ENCODE data around the gene CRYGD.

CRYGD gene

GRCh38 chr2:208156439-208156838 is 32.1 kb upstream of the CRYGD start:
- WGBS: 55% methylated on average over 2 of the region's 2 CpGs
- no peak overlapping the region for H3K4me2 ChIP-seq (ENCODE audit: low read length, poor library complexity, severe bottlenecking)
- H2AK5ac ChIP-seq (ENCODE audit: low read length, severe bottlenecking): no peak overlapping the region
- DNase-seq: no peak
- H2BK15ac ChIP-seq (ENCODE audit: low read depth, poor library complexity, severe bottlenecking): no peak overlapping the region
- H3K4ac ChIP-seq (ENCODE audit: low read depth in 1 of 2, low read length in 2 of 2): no peak overlapping the region
- no peak overlapping the region for H3K27ac ChIP-seq (ENCODE audit: low read length, poor library complexity, severe bottlenecking)
- no peaks in the 10 kb centered on the region for H3K36me3 ChIP-seq (ENCODE audit: control insufficient read depth in 1 of 2, insufficient read depth in 2 of 2, low read depth in 1 of 2, low read length in 2 of 2)
- H4K8ac ChIP-seq (ENCODE audit: low read length): no peak overlapping the region
- no peak overlapping the region for H2BK12ac ChIP-seq (ENCODE audit: low read length in 2 of 2)
- no peak overlapping the region for H3K4me3 ChIP-seq (ENCODE audit: insufficient read depth in 1 of 2, low read depth in 1 of 2, low read length in 2 of 2)
- H3K27me3 ChIP-seq (ENCODE audit: control insufficient read depth in 1 of 2, insufficient read depth in 1 of 2, low read length in 2 of 2): peaks cover 0 to 10% of the 10 kb centered on the region in 2 experiments
- H3K79me1 ChIP-seq (replicated peaks; ENCODE audit: low read length, poor library complexity, severe bottlenecking): no peaks in the 10 kb centered on the region
- H3K18ac ChIP-seq (ENCODE audit: low read depth in 1 of 2, low read length in 2 of 2): no peak overlapping the region
- H2BK120ac ChIP-seq (ENCODE audit: low read depth, low read length): no peak overlapping the region
- no peak overlapping the region for H3K9ac ChIP-seq (ENCODE audit: low read length)
- H2AFZ ChIP-seq (ENCODE audit: low read depth, low read length): no peak overlapping the region
- no peak overlapping the region for H3K23ac ChIP-seq (ENCODE audit: low read length in 2 of 2)
- H3K14ac ChIP-seq (ENCODE audit: low read length in 2 of 2): no peak overlapping the region
- no peaks in the 10 kb centered on the region for H3K9me3 ChIP-seq (ENCODE audit: control insufficient read depth, low read length)
- no peak overlapping the region for H4K91ac ChIP-seq (ENCODE audit: low read length)
- H3K4me1 ChIP-seq (ENCODE audit: control insufficient read depth, insufficient read depth, low read depth, low read length): no peaks in the 10 kb centered on the region
- H2BK5ac ChIP-seq (ENCODE audit: low read depth, low read length, poor library complexity, severe bottlenecking): no peak overlapping the region

- DNase-seq: no peak
- H2BK15ac ChIP-seq (ENCODE audit: low read depth, poor library complexity, severe bottlenecking): no peak overlapping the region
Measured at GRCh38 chr2:208153156-208153555, 28.8 kb upstream of the CRYGD start.

GRCh38 chr2:208150956-208151355 is 26.6 kb upstream of the CRYGD start:
- H3K9ac ChIP-seq (ENCODE audit: low read length): no peak overlapping the region
- H4K8ac ChIP-seq (ENCODE audit: low read length): no peak overlapping the region
- no peak overlapping the region for H3K4ac ChIP-seq (ENCODE audit: low read depth in 1 of 2, low read length in 2 of 2)
- H3K18ac ChIP-seq (ENCODE audit: low read depth in 1 of 2, low read length in 2 of 2): no peak overlapping the region
- H3K14ac ChIP-seq (ENCODE audit: low read length in 2 of 2): no peak overlapping the region
- no peak overlapping the region for H3K4me2 ChIP-seq (ENCODE audit: low read length, poor library complexity, severe bottlenecking)
- H2BK120ac ChIP-seq (ENCODE audit: low read depth, low read length): no peak overlapping the region
- no peaks in the 10 kb centered on the region for H3K79me1 ChIP-seq (replicated peaks; ENCODE audit: low read length, poor library complexity, severe bottlenecking)
- H3K27ac ChIP-seq (ENCODE audit: low read length, poor library complexity, severe bottlenecking): no peak overlapping the region
- H2BK15ac ChIP-seq (ENCODE audit: low read depth, poor library complexity, severe bottlenecking): no peak overlapping the region
- 88% methylated on average over 1 of the region's 1 CpG for WGBS
- H3K23ac ChIP-seq (ENCODE audit: low read length in 2 of 2): no peak overlapping the region
- H3K36me3 ChIP-seq (ENCODE audit: control insufficient read depth in 1 of 2, insufficient read depth in 2 of 2, low read depth in 1 of 2, low read length in 2 of 2): no peaks in the 10 kb centered on the region
- H4K91ac ChIP-seq (ENCODE audit: low read length): no peak overlapping the region
- H3K4me3 ChIP-seq (ENCODE audit: insufficient read depth in 1 of 2, low read depth in 1 of 2, low read length in 2 of 2): no peak overlapping the region
- H2BK5ac ChIP-seq (ENCODE audit: low read depth, low read length, poor library complexity, severe bottlenecking): no peak overlapping the region
- H3K9me3 ChIP-seq (ENCODE audit: control insufficient read depth, low read length): no peaks in the 10 kb centered on the region
- no peak for DNase-seq
- no peak overlapping the region for H2BK12ac ChIP-seq (ENCODE audit: low read length in 2 of 2)
- H3K4me1 ChIP-seq (ENCODE audit: control insufficient read depth, insufficient read depth, low read depth, low read length): no peaks in the 10 kb centered on the region
- H2AFZ ChIP-seq (ENCODE audit: low read depth, low read length): no peak overlapping the region
- no peak overlapping the region for H2AK5ac ChIP-seq (ENCODE audit: low read length, severe bottlenecking)
- peaks cover 3 to 4% of the 10 kb centered on the region in 2 experiments for H3K27me3 ChIP-seq (ENCODE audit: control insufficient read depth in 1 of 2, insufficient read depth in 1 of 2, low read length in 2 of 2)

More at GRCh38 chr2:208153156-208153555, 28.8 kb upstream of the CRYGD start:
- Histone ChIP-seq H3K23ac (ENCODE audit: low read length in 2 of 2) (no peak overlapping the region), H2BK120ac (ENCODE audit: low read depth, low read length) (no peak overlapping the region), H4K91ac (ENCODE audit: low read length) (no peak overlapping the region), H3K79me1 (replicated peaks; ENCODE audit: low read length, poor library complexity, severe bottlenecking) (no peaks in the 10 kb centered on the region), H2AFZ (ENCODE audit: low read depth, low read length) (no peak overlapping the region), H4K8ac (ENCODE audit: low read length) (no peak overlapping the region), H3K4me2 (ENCODE audit: low read length, poor library complexity, severe bottlenecking) (no peak overlapping the region), H3K9me3 (ENCODE audit: control insufficient read depth, low read length) (no peaks in the 10 kb centered on the region), H2BK5ac (ENCODE audit: low read depth, low read length, poor library complexity, severe bottlenecking) (no peak overlapping the region), H3K4me3 (ENCODE audit: insufficient read depth in 1 of 2, low read depth in 1 of 2, low read length in 2 of 2) (no peak overlapping the region), H3K36me3 (ENCODE audit: control insufficient read depth in 1 of 2, insufficient read depth in 2 of 2, low read depth in 1 of 2, low read length in 2 of 2) (no peaks in the 10 kb centered on the region), H2AK5ac (ENCODE audit: low read length, severe bottlenecking) (no peak overlapping the region), H3K18ac (ENCODE audit: low read depth in 1 of 2, low read length in 2 of 2) (no peak overlapping the region), H3K9ac (ENCODE audit: low read length) (no peak overlapping the region), H3K4ac (ENCODE audit: low read depth in 1 of 2, low read length in 2 of 2) (no peak overlapping the region), H3K27ac (ENCODE audit: low read length, poor library complexity, severe bottlenecking) (no peak overlapping the region), H3K14ac (ENCODE audit: low read length in 2 of 2) (no peak overlapping the region), H2BK12ac (ENCODE audit: low read length in 2 of 2) (no peak overlapping the region), H3K4me1 (ENCODE audit: control insufficient read depth, insufficient read depth, low read depth, low read length) (no peaks in the 10 kb centered on the region), H3K27me3 (ENCODE audit: control insufficient read depth in 1 of 2, insufficient read depth in 1 of 2, low read length in 2 of 2) (peaks cover 0 to 10% of the 10 kb centered on the region in 2 experiments)

- H3K4ac ChIP-seq (ENCODE audit: low read depth in 1 of 2, low read length in 2 of 2): no peak overlapping the region
- no peaks in the 10 kb centered on the region for H3K36me3 ChIP-seq (ENCODE audit: control insufficient read depth in 1 of 2, insufficient read depth in 2 of 2, low read depth in 1 of 2, low read length in 2 of 2)
- H3K4me2 ChIP-seq (ENCODE audit: low read length, poor library complexity, severe bottlenecking): no peak overlapping the region
- no peak overlapping the region for H2BK120ac ChIP-seq (ENCODE audit: low read depth, low read length)
- H3K9ac ChIP-seq (ENCODE audit: low read length): no peak overlapping the region
- no peaks in the 10 kb centered on the region for H3K9me3 ChIP-seq (ENCODE audit: control insufficient read depth, low read length)
- H3K14ac ChIP-seq (ENCODE audit: low read length in 2 of 2): no peak overlapping the region
- H2BK5ac ChIP-seq (ENCODE audit: low read depth, low read length, poor library complexity, severe bottlenecking): no peak overlapping the region
- H3K27me3 ChIP-seq (ENCODE audit: control insufficient read depth in 1 of 2, insufficient read depth in 1 of 2, low read length in 2 of 2): peaks cover 3 to 4% of the 10 kb centered on the region in 2 experiments
- H3K79me1 ChIP-seq (replicated peaks; ENCODE audit: low read length, poor library complexity, severe bottlenecking): no peaks in the 10 kb centered on the region
- no peak overlapping the region for H2BK15ac ChIP-seq (ENCODE audit: low read depth, poor library complexity, severe bottlenecking)
- H2BK12ac ChIP-seq (ENCODE audit: low read length in 2 of 2): no peak overlapping the region
- DNase-seq: no peak
- H3K27ac ChIP-seq (ENCODE audit: low read length, poor library complexity, severe bottlenecking): no peak overlapping the region
- no peak overlapping the region for H3K18ac ChIP-seq (ENCODE audit: low read depth in 1 of 2, low read length in 2 of 2)
- no peak overlapping the region for H4K8ac ChIP-seq (ENCODE audit: low read length)
- no peak overlapping the region for H3K4me3 ChIP-seq (ENCODE audit: insufficient read depth in 1 of 2, low read depth in 1 of 2, low read length in 2 of 2)
- no peak overlapping the region for H2AK5ac ChIP-seq (ENCODE audit: low read length, severe bottlenecking)
- no peaks in the 10 kb centered on the region for H3K4me1 ChIP-seq (ENCODE audit: control insufficient read depth, insufficient read depth, low read depth, low read length)
- H3K23ac ChIP-seq (ENCODE audit: low read length in 2 of 2): no peak overlapping the region
- no peak overlapping the region for H2AFZ ChIP-seq (ENCODE audit: low read depth, low read length)
- H4K91ac ChIP-seq (ENCODE audit: low read length): no peak overlapping the region
Measured at GRCh38 chr2:208150094-208150493, 25.8 kb upstream of the CRYGD start.

All from mesenchymal stem cell (in vitro differentiated cells and primary cell).